Measurements from ENCODE around the gene PARS2. TPM values are rescaled to one million over a fixed set of nuclear protein-coding genes. Genes with fewer than 3 reads are reported as not detected.

PARS2 gene
- total RNA-seq, 2 experiments from 2014 or later, result 3.9 to 4.3 TPM

DNA sequence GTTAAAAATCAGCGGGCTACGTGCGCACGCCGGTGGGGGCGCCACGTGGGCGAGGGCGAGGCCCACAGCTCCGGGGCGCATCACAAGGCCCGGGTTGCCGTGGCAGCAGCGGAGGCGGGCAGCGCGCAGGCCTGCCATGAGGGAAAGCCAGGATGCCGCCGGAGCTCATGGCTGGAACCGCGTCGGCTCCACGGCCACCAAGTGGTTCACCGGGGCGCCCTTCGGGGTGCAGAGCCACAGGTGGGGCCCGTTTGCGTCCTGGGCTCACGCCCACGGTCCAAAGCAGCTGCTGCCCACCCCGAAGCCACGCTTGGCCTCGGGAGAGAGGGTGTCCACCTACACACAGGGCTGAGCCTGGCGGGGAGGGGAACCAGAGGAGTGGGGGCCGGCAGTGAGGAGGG lies 41.7 kb upstream of the PARS2 start:
- no peak for ATAC-seq (ENCODE audit: low read depth)
- no peak overlapping the region for H3K4me3 Mint-ChIP-seq
- H3K9me3 Mint-ChIP-seq, result no peaks in the 10 kb centered on the region
- no peaks in the 10 kb centered on the region for H3K36me3 Mint-ChIP-seq
- DNase-seq, result no peak
- H3K27ac Mint-ChIP-seq, result no peak overlapping the region
- POLR2A ChIA-PET, result no interaction called here
- no peaks in the 10 kb centered on the region for H3K27me3 Mint-ChIP-seq
- peaks cover 39% of the 10 kb centered on the region for H3K4me1 Mint-ChIP-seq

DNA sequence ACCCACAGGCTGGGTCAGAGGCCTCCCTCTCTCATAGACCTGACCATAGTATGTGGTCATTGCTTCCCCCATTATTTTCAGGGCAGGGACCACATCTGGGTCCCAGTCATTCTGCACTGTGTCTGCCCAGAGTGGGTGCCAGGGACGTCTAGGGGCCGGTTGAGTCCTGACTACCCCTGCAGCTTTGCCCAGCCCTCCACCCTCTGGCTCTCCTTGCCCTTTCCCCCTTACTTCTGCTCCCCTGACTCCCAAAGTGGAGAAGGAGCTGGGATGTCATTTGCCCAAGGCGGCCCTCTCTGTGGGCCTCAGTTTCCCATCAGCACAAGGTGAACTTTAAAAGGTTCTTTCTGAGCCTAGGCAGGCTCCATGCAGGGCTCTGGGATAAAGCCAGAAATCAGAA lies 41.1 kb upstream of the PARS2 start:
- Mint-ChIP-seq H3K9me3 (no peaks in the 10 kb centered on the region), H3K27ac (peak overlapping the region; percentile 42), H3K4me3 (no peak overlapping the region), H3K27me3 (no peaks in the 10 kb centered on the region), H3K4me1 (peaks cover 37% of the 10 kb centered on the region), H3K36me3 (no peaks in the 10 kb centered on the region)
- ATAC-seq (ENCODE audit: low read depth) (no peak), DNase-seq (no peak)
- POLR2A ChIA-PET, result no interaction called here

DNA sequence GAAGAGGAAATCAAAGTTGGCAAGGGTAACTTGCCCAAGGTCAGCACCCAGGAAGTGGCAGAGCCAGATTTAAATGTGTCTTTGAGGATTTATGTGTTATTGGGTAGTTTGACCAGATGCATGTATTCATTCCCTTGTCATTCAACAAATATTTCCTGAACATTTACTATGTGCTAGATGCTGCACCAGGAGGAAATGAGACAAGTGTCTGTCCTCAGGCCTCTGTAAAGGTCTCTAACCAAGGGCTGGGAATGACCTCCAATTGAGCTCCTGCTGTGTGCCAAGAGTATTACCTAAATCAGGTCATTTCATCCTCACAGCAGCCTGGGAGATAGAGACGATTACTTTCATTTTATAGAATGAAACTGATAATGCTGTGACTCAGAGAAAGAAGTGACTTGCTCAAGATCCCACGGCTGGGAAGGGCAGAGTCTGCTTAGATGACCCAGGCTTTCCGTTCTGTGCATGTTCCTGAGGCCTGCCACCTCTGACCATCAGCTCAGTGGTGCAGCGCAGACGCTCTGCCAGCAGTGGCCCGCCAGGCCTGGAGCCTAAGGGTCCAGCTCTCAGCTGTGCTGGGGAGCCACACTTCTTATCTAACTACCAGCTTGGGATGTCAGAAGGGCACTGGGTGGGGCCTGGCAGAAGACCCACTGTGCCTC lies 40.3 kb upstream of the PARS2 start:
- H3K4me3 Mint-ChIP-seq, result no peak overlapping the region
- peak overlapping the region; percentile 60 for H3K27ac Mint-ChIP-seq
- no peaks in the 10 kb centered on the region for H3K36me3 Mint-ChIP-seq
- no peaks in the 10 kb centered on the region for H3K9me3 Mint-ChIP-seq
- no peak for DNase-seq
- no peak for ATAC-seq (ENCODE audit: low read depth)
- POLR2A ChIA-PET, result no interaction called here
- H3K4me1 Mint-ChIP-seq, result peaks cover 44% of the 10 kb centered on the region
- no peaks in the 10 kb centered on the region for H3K27me3 Mint-ChIP-seq

DNA sequence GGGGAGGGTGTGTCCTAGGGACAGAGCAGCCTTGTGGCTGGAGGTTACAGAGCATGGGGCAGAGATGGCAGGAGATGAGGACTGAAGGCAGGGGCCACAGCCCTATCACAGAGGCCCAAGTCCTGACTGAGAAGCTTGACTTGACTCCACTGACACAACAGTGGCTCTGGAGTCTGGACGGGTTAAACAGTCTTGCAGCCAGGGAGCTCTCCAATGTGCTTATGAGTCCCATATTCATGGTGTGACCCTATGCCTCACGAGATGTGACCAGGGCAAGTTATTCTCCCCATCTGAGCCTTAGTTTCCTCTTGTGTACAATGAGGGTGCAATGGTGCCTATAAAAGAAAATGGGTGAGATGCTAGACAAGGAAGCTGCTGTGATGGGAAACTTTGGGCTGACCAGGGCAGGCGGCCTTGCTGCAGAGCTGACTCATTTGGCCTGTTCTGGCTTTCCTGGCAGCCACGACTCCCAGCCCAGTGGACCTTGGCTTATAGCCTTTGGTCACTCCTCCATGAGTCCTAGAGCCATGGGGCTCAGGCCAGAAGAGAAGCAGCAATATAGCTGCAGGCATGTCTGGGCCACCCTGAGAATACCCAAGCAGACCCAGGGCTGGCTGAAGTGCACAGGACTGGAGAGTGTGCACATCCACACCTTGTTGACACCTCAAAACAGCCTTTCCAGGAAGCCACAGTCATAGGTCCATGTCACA lies 39.6 kb upstream of the PARS2 start:
- peaks cover 50% of the 10 kb centered on the region for H3K4me1 Mint-ChIP-seq
- H3K36me3 Mint-ChIP-seq, result no peaks in the 10 kb centered on the region
- ATAC-seq (ENCODE audit: low read depth) (no peak), DNase-seq (no peak)
- peak overlapping the region; percentile 60 for H3K27ac Mint-ChIP-seq
- H3K4me3 Mint-ChIP-seq, result no peak overlapping the region
- POLR2A ChIA-PET, result no interaction called here
- H3K27me3 Mint-ChIP-seq, result no peaks in the 10 kb centered on the region
- no peaks in the 10 kb centered on the region for H3K9me3 Mint-ChIP-seq

DNA sequence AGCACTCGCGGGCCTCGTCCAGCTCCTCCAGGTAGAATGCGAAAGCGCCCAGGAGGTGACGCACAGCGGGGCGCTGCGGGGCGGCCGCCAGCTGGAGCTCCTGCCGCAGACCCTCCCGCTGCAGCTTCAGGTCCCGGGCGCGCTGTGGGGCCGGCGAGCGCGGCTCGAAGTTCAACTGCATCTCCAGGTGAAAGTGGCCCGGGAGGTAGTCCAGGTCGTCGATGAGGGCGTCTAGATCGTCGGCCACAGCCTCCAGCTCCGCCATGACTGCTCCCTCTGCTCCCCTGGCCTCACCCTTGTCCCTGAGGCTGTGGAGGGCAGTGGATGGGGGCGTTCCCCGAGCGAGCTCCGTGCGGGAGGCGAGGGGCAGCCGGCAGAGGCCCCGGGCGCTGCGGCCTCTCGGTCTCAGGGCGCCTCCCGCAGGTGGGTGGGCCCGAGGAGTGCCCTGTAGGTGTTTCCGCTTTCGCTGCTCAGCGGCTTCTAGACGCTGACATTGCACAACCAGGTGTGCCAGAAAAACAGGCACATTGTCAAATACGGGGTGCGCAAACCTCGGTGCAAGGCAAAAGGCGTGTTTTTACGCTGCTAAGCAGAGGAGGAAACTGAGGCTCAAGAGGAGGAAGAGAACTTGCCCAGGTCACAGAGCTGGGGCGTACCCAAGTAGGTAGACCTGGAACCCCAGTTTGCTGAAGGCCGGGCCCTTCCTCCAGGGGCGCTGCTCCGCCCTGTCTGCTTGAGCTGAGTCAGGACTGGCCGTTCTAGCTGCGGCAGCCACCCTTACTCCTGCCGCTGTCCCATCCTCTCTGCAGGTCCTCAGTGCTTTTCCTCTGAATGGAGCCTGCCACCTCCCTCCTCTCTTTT lies 36.8 kb upstream of the PARS2 start, which contains the start of gene TTC22:
Gene TTC22 (minus strand): TSS at position 425 of the 861 bp plus-strand sequence. CDS start 160 bp downstream, at position 265.
- peak within 1 kb of the TSS; percentile 90 for H3K27ac Mint-ChIP-seq
- DNase-seq (peak; percentile 83), ATAC-seq (ENCODE audit: low read depth) (peak; percentile 91)
- POLR2A ChIA-PET, result interaction anchor here (0.8 to 1.8 kb wide), 8 partner anchors 12 to 855 kb away, joined by 3 to 8 read pairs (median 4); partner anchors contain the start of genes DHCR24, IFT25, LRRC42 and TTC4
- no peaks in the 10 kb centered on the region for H3K27me3 Mint-ChIP-seq
- H3K4me3 Mint-ChIP-seq, result peak within 1 kb of the TSS; percentile 94
- H3K36me3 Mint-ChIP-seq, result no peaks in the 10 kb centered on the region
- peaks cover 35% of the 10 kb centered on the region for H3K4me1 Mint-ChIP-seq
- no peaks in the 10 kb centered on the region for H3K9me3 Mint-ChIP-seq

DNA sequence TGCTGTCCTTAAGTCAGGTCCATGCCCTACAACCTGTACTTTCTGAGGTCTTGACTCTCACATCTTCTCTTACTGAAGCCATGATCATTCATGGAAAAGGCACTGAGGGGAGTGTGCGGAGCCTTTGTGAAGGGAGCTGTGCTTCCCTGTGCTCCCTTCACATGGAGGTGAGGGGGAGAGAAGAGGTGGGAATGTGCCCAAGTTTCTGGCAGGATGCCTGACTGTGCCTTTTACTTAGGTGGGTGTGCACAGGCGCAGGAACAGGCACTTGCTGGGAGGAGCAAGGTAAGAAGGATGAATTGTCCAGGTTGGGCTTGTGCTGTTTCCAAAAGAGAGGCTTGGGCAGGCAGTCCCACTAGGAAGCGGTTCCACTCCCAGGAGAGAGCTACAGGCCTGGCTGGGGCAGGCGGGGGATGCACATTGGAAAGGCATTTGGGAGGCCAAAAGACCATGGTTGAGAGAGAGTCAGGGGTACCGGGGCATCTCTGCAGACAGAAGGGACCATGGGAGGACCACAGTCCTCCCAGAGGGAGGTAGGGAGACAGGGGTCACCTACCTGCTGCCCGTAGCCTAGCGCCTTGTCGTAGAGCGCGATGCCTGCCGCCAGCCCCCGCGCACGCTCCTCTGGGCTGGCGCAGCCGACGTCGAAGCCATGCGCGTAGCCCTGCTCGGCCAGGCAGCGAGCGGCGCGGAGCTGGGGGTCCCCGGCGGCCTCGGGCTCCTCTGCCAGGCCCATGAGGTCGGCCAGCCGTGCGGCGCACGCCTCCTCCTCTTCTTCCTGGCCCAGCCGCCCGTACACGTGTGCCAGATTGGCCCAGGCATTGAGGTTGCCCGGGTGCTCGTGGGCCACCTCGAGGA lies 35.9 kb upstream of the PARS2 start:
- H3K4me3 Mint-ChIP-seq, result peak overlapping the region; percentile 94
- peaks cover 35% of the 10 kb centered on the region for H3K4me1 Mint-ChIP-seq
- POLR2A ChIA-PET, result interaction anchor here (0.9 to 1.8 kb wide), 7 partner anchors 13 to 855 kb away, joined by 3 to 8 read pairs (median 4); partner anchors contain the start of genes DHCR24, IFT25, LRRC42 and TTC4
- no peak for DNase-seq
- H3K9me3 Mint-ChIP-seq, result no peaks in the 10 kb centered on the region
- no peaks in the 10 kb centered on the region for H3K36me3 Mint-ChIP-seq
- peak overlapping the region; percentile 90 for H3K27ac Mint-ChIP-seq
- ATAC-seq (ENCODE audit: low read depth), result no peak
- no peaks in the 10 kb centered on the region for H3K27me3 Mint-ChIP-seq

DNA sequence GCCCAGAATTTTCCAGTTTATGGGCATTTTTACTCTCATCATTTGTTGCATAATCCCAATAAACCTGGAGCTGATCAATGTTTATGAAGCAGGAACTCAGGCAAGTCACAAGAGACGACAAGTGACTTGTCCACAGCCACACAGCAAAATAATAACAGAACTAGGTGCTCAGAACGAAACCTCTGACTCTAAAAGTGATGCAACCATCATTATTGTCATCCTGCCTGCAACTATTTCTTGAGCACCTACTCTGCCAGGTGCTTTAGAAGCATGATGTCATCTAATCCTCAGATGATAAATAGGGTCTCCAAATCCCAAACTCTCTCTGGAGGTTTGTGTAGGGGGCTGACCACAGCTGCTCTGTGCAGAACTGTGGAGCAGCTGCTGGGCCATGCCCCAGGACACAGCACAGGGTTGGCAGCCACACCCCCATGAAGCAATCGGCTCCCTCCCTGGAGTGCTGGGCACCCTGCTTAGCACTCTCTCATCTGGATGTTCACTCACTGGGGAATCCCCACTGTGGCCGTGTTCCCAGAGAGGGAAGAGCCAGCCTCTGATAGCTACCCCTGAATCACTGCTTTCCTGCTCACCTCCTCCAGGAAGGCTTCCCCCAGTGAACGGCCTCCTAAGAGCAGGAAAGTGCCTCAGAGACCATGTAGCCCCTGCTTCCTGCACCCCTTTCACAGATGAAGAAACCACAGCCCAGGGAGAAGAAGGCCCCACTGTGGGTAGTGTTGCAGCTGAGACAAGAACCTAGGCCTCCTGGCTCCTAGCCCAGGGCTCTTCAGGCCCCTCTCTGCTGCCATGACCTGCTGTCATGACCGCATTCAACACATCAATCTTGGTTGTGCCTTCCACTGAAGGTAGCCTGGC lies 34.7 kb upstream of the PARS2 start:
- Mint-ChIP-seq H3K4me3 (peak overlapping the region; percentile 82), H3K36me3 (no peaks in the 10 kb centered on the region), H3K27ac (peak overlapping the region; percentile 13), H3K4me1 (peaks cover 25% of the 10 kb centered on the region), H3K27me3 (no peaks in the 10 kb centered on the region), H3K9me3 (no peaks in the 10 kb centered on the region)
- ATAC-seq (ENCODE audit: low read depth) (no peak), DNase-seq (no peak)
- POLR2A ChIA-PET, result no interaction called here

DNA sequence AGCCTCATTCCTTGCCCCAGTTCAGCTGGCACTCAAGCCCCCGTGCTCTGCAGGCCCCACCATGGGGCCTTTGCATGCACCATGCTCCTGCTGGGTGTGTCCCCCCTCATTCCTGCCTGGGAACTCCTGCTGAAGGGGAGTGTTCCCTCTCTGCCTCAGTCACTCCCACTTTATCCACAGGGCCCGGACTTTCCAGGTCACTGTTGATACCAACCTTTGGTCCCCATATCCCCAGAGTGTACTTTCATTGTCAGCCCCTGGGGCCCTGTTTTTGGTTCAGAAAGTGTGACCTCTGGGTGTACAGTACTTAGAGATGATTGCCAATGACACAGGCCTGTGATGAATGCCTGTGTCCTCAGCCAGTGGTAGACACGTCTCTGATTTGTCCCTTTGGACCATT lies 33.9 kb upstream of the PARS2 start:
- H3K36me3 Mint-ChIP-seq, result no peaks in the 10 kb centered on the region
- POLR2A ChIA-PET, result no interaction called here
- no peak overlapping the region for H3K4me3 Mint-ChIP-seq
- no peak for DNase-seq
- H3K9me3 Mint-ChIP-seq, result no peaks in the 10 kb centered on the region
- no peaks in the 10 kb centered on the region for H3K27me3 Mint-ChIP-seq
- no peak overlapping the region for H3K27ac Mint-ChIP-seq
- H3K4me1 Mint-ChIP-seq, result peaks cover 25% of the 10 kb centered on the region
- no peak for ATAC-seq (ENCODE audit: low read depth)

DNA sequence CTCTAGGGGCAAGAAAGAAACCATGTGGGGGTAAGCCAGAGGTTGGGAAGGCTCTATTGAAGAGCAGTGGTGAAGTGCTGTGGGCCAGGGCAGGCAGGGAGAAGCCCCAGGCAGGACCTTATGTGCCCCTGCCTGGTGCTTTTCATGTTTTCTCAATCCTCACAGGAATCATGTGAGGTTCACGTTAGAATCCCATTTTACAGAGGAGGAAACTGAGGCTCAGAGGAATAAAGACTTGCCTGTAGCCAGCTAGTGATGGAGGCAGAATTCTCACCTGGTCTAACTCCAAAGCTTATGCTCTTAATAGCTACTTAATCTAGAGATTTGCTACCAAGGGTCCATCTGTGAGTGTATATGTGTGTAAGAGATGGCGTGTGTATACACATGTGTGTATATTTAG lies 32.6 kb upstream of the PARS2 start:
- Mint-ChIP-seq H3K27me3 (no peaks in the 10 kb centered on the region), H3K27ac (no peak overlapping the region), H3K4me1 (peaks cover 23% of the 10 kb centered on the region), H3K36me3 (peaks cover 2% of the 10 kb centered on the region), H3K9me3 (peaks cover 2% of the 10 kb centered on the region), H3K4me3 (no peak overlapping the region)
- DNase-seq, result no peak
- POLR2A ChIA-PET, result no interaction called here
- no peak for ATAC-seq (ENCODE audit: low read depth)

DNA sequence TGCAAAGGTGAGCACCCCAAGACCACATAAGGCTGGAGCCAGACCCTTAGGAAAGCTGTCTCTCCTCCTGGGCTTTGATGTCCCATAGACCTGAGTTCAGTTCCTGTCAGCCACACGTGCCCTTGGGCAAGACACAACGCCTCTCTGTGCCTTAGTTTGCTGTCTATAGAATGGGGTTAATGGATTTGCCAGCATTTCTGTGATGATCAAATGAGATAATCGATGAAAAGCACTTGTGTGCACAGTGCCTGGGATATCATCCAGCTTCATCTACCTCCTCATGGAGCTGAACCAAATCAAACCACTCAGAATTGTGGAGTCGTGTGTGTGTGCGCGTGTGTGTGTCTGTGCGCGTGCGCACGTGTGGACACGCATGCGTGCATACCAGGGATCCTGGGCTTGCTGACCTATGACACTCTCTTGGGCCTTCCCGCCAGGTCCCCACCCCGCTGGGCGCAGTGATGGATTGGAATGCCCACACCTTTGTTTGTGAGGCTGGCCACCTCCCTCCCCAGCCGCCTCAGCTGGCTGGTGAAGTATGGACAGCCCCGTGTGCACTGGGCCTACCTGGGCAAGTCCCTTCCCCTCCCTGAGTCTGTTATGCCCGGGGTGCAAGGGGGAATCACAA lies 31.6 kb upstream of the PARS2 start:
- peaks cover 17% of the 10 kb centered on the region for H3K4me1 Mint-ChIP-seq
- peaks cover 2% of the 10 kb centered on the region for H3K9me3 Mint-ChIP-seq
- POLR2A ChIA-PET, result no interaction called here
- no peak overlapping the region for H3K4me3 Mint-ChIP-seq
- no peak for ATAC-seq (ENCODE audit: low read depth)
- no peak for DNase-seq
- no peaks in the 10 kb centered on the region for H3K27me3 Mint-ChIP-seq
- H3K36me3 Mint-ChIP-seq, result peaks cover 2% of the 10 kb centered on the region
- no peak overlapping the region for H3K27ac Mint-ChIP-seq

DNA sequence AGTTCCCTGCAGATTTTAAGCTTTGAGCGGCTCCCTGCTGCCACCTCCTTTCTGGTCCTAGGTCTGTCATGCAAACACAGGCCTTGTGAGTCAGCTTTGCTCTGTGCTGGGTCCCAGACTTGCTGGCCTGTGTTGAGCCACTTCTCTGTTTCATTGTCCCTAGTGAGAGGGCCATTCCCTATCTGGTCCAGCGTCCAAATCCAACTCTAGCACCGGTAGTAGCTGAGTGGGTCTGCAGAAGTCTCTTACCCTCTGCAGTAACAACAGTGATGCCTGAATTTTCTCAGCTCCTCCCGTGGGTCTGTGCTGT lies 31.0 kb upstream of the PARS2 start:
- POLR2A ChIA-PET, result no interaction called here
- ATAC-seq (ENCODE audit: low read depth), result no peak
- H3K9me3 Mint-ChIP-seq, result peaks cover 2% of the 10 kb centered on the region
- peaks cover 17% of the 10 kb centered on the region for H3K4me1 Mint-ChIP-seq
- peaks cover 2% of the 10 kb centered on the region for H3K36me3 Mint-ChIP-seq
- no peak overlapping the region for H3K4me3 Mint-ChIP-seq
- DNase-seq, result no peak
- H3K27ac Mint-ChIP-seq, result no peak overlapping the region
- no peaks in the 10 kb centered on the region for H3K27me3 Mint-ChIP-seq

Measured in activated naive CD8-positive, alpha-beta T cell treated with anti-CD3 and anti-CD28 coated beads, Interleukin-2, amount 10 ng/mL, durations not matched to agents 7 days and 5 days (primary cell).